ENCODE data around the gene MBOAT2. TPM values are rescaled to one million over a fixed set of nuclear protein-coding genes. Genes with fewer than 3 reads are reported as not detected.

The MBOAT2 gene
- polyA plus RNA-seq, 3 donors = 5.1 to 9.0 (median 5.5) TPM

GRCh38 chr2:9031246-9031645 lies 27.8 kb upstream of the MBOAT2 start:
- no peak overlapping the region for H3K4me2 ChIP-seq (replicated peaks; ENCODE audit: extremely low read depth, low read length, poor library complexity, severe bottlenecking)
- H3K27ac Mint-ChIP-seq = no peak overlapping the region
- peaks cover 0 to 6% (median 0%) of the 10 kb centered on the region in 7 donors for H3K9me3 Mint-ChIP-seq
- H3K27me3 Mint-ChIP-seq (ENCODE audit: low read depth in 3 of 3) = peaks cover 3 to 9% (median 5%) of the 10 kb centered on the region in 3 donors
- H3K79me2 ChIP-seq (ENCODE audit: insufficient read depth, low read length) = no peaks in the 10 kb centered on the region
- peaks cover 0 to 2% of the 10 kb centered on the region in 2 donors for H3K27me3 ChIP-seq (ENCODE audit: control insufficient read depth in 2 of 2, insufficient read depth in 2 of 2, low read length in 2 of 2)
- H2AFZ ChIP-seq (ENCODE audit: insufficient read depth, low read depth, low read length, poor library complexity, severe bottlenecking) = no peak overlapping the region
- no peaks in the 10 kb centered on the region for H3K36me3 Mint-ChIP-seq
- no peak overlapping the region for H3K9ac ChIP-seq (ENCODE audit: insufficient read depth, low read length, poor library complexity, severe bottlenecking)
- no peak overlapping the region for H3K27ac ChIP-seq (ENCODE audit: low read depth in 1 of 2, low read length in 2 of 2)
- no peaks in the 10 kb centered on the region for H3K4me1 Mint-ChIP-seq
- H3K4me3 Mint-ChIP-seq = no peak overlapping the region
- no peaks in the 10 kb centered on the region for H3K36me3 ChIP-seq (replicated peaks in 1 of 2; ENCODE audit: control insufficient read depth in 1 of 2, insufficient read depth in 2 of 2, low read length in 2 of 2)
- H3K9me3 ChIP-seq (replicated peaks in 1 of 2; ENCODE audit: control insufficient read depth in 1 of 2, insufficient read depth in 1 of 2, low read length in 2 of 2) = no peaks in the 10 kb centered on the region
- no peaks in the 10 kb centered on the region for H4K20me1 ChIP-seq (ENCODE audit: insufficient read depth, low read length)
- no peak overlapping the region for H3K4me3 ChIP-seq (replicated peaks in 1 of 3; ENCODE audit: low read depth in 2 of 3, low read length in 3 of 3)
- TF ChIP-seq CTCF (IDR thresholded peaks at IDR 0.05) = no peak
- intact Hi-C loops (cut with micrococcal nuclease) = no loop called here
- H3K4me1 ChIP-seq (ENCODE audit: control insufficient read depth in 1 of 2, insufficient read depth in 2 of 2, low read length in 2 of 2) = no peaks in the 10 kb centered on the region
- DNase-seq = no peak

- Mint-ChIP-seq H3K9me3 (peaks cover 0 to 6% (median 0%) of the 10 kb centered on the region in 7 donors), H3K36me3 (no peaks in the 10 kb centered on the region), H3K27ac (no peak overlapping the region), H3K4me3 (no peak overlapping the region), H3K4me1 (no peaks in the 10 kb centered on the region), H3K27me3 (ENCODE audit: low read depth in 3 of 3) (peaks cover 2 to 9% (median 5%) of the 10 kb centered on the region in 3 donors)
- no CpG with 5 or more reads among the region's 4 CpGs for WGBS (ENCODE audit: insufficient coverage)
- Histone ChIP-seq H3K79me2 (ENCODE audit: insufficient read depth, low read length) (no peaks in the 10 kb centered on the region), H2AFZ (ENCODE audit: insufficient read depth, low read depth, low read length, poor library complexity, severe bottlenecking) (no peak overlapping the region), H3K9me3 (replicated peaks in 1 of 2; ENCODE audit: control insufficient read depth in 1 of 2, insufficient read depth in 1 of 2, low read length in 2 of 2) (no peaks in the 10 kb centered on the region), H3K27me3 (ENCODE audit: control insufficient read depth in 2 of 2, insufficient read depth in 2 of 2, low read length in 2 of 2) (peaks cover 0 to 2% of the 10 kb centered on the region in 2 donors), H3K9ac (ENCODE audit: insufficient read depth, low read length, poor library complexity, severe bottlenecking) (no peak overlapping the region), H4K20me1 (ENCODE audit: insufficient read depth, low read length) (no peaks in the 10 kb centered on the region), H3K4me2 (replicated peaks; ENCODE audit: extremely low read depth, low read length, poor library complexity, severe bottlenecking) (no peak overlapping the region), H3K4me1 (ENCODE audit: control insufficient read depth in 1 of 2, insufficient read depth in 2 of 2, low read length in 2 of 2) (no peaks in the 10 kb centered on the region), H3K36me3 (replicated peaks in 1 of 2; ENCODE audit: control insufficient read depth in 1 of 2, insufficient read depth in 2 of 2, low read length in 2 of 2) (no peaks in the 10 kb centered on the region), H3K27ac (ENCODE audit: low read depth in 1 of 2, low read length in 2 of 2) (no peak overlapping the region), H3K4me3 (replicated peaks in 1 of 3; ENCODE audit: low read depth in 2 of 3, low read length in 3 of 3) (no peak overlapping the region)
- no peak for TF ChIP-seq CTCF (IDR thresholded peaks at IDR 0.05)
- intact Hi-C loops (cut with micrococcal nuclease) = no loop called here
- no peak for DNase-seq
These were observed 27.4 kb upstream of the MBOAT2 start for GRCh38 chr2:9030841-9031240.

All from CD14-positive monocyte (primary cell).